GM23338 (cell line): ENCODE results near the gene SORBS1. TPM values are rescaled to one million over a fixed set of nuclear protein-coding genes. Genes with fewer than 3 reads are reported as not detected.

Source experiments
- ATAC-seq: fragments of 200-7000 bp; cut with Tn5 transposase; 3 replicates; pipeline ENCODE4 v1.9.1; 2020
- DNase-seq: peaks from one replicate; pipeline ENCODE4 v3.0.0-alpha.2; 2015; ENCODE audit warnings: low spot score
- H2AFZ ChIP-seq: fragments of 200-600 bp; sonication (generic); 2 replicates; pipeline ENCODE4 v1.8.0; 2016; ENCODE audit warnings: antibody characterized with exemption, mild to moderate bottlenecking, moderate library complexity
- H3F3A ChIP-seq: fragments of 200-600 bp; sonication (generic); replicated peaks from 2 replicates; pipeline ENCODE4 v1.8.0; 2017; ENCODE audit warnings: antibody characterized with exemption, mixed run types, low read depth
- H3K27ac ChIP-seq: fragments of 200-600 bp; sonication (generic); 2 replicates; pipeline ENCODE4 v1.6.1; 2016; ENCODE audit warnings: low read depth
- H3K27me3 ChIP-seq: fragments of 200-600 bp; sonication (generic); 2 replicates; pipeline ENCODE4 v1.8.0; 2016; ENCODE audit warnings: mild to moderate bottlenecking, mixed run types, moderate library complexity; ENCODE audit not compliant: insufficient read depth
- H3K36me3 ChIP-seq: fragments of 200-600 bp; sonication (generic); 2 replicates; pipeline ENCODE4 v1.8.0; 2016; ENCODE audit warnings: mild to moderate bottlenecking; ENCODE audit not compliant: insufficient read depth
- H3K4me1 ChIP-seq: fragments of 200-600 bp; sonication (generic); 2 replicates; pipeline ENCODE4 v1.8.0; 2016; ENCODE audit warnings: mild to moderate bottlenecking, moderate library complexity; ENCODE audit not compliant: insufficient read depth
- H3K4me2 ChIP-seq: fragments of 200-600 bp; sonication (generic); 2 replicates; pipeline ENCODE4 v1.7.1; 2017; ENCODE audit warnings: mixed run types
- H3K4me3 ChIP-seq: fragments of 200-600 bp; sonication (generic); 2 replicates; pipeline ENCODE4 v1.6.1; 2016; ENCODE audit warnings: mixed run types
- H3K79me2 ChIP-seq: fragments of 200-600 bp; sonication (generic); replicated peaks from 2 replicates; pipeline ENCODE4 v1.8.0; 2017; ENCODE audit warnings: mild to moderate bottlenecking; ENCODE audit not compliant: insufficient read depth
- H3K9me2 ChIP-seq: fragments of 200-600 bp; sonication (generic); 2 replicates; pipeline ENCODE4 v1.8.0; 2017; ENCODE audit not compliant: insufficient read depth
- H4K20me1 ChIP-seq: fragments of 200-600 bp; sonication (generic); replicated peaks from 2 replicates; pipeline ENCODE4 v1.8.0; 2017; ENCODE audit warnings: mild to moderate bottlenecking; ENCODE audit not compliant: insufficient read depth
- H3K27ac Mint-ChIP-seq: 2 replicates; pipeline ENCODE4 v1.8.0; 2020; ENCODE audit warnings: inconsistent platforms, mild to moderate bottlenecking, moderate library complexity, mixed read lengths
- H3K27me3 Mint-ChIP-seq: 3 replicates; pipeline ENCODE4 v1.8.0; 2022; ENCODE audit warnings: low read depth, mild to moderate bottlenecking, moderate library complexity, mixed read lengths, inconsistent platforms; ENCODE audit not compliant: insufficient read depth, poor library complexity
- H3K36me3 Mint-ChIP-seq: 3 replicates; pipeline ENCODE4 v1.8.0; 2021; ENCODE audit warnings: low read depth, mild to moderate bottlenecking, inconsistent platforms, moderate library complexity, mixed read lengths
- H3K4me1 Mint-ChIP-seq: 3 replicates; pipeline ENCODE4 v1.8.0; 2020; ENCODE audit warnings: mild to moderate bottlenecking, inconsistent platforms, mixed read lengths
- H3K4me3 Mint-ChIP-seq: 3 replicates; pipeline ENCODE4 v1.8.0; 2021; ENCODE audit warnings: moderate library complexity, mild to moderate bottlenecking, inconsistent platforms, mixed read lengths
- H3K9me3 Mint-ChIP-seq: 3 replicates; pipeline ENCODE4 v1.8.0; 2020; ENCODE audit warnings: moderate library complexity, mild to moderate bottlenecking, inconsistent platforms, mixed read lengths
- CREB1 ChIP-seq: fragments of 250-450 bp; sonication (Bioruptor Pico); IDR thresholded peaks from 2 replicates; pipeline ENCODE4 v1.5.0; 2020; ENCODE audit warnings: low read depth, mild to moderate bottlenecking, moderate library complexity
- EZH2 ChIP-seq: fragments of 200-600 bp; sonication (generic); IDR thresholded peaks from one replicate; pipeline ENCODE4 v1.8.0; 2017; ENCODE audit warnings: antibody characterized with exemption, mild to moderate bottlenecking, low read depth; ENCODE audit not compliant: unreplicated experiment
- EZH2phosphoT487 ChIP-seq: fragments of 200-600 bp; sonication (generic); IDR thresholded peaks from one replicate; pipeline ENCODE4 v1.8.1; 2018; ENCODE audit warnings: antibody characterized with exemption; ENCODE audit not compliant: unreplicated experiment
- JUNB ChIP-seq: IDR thresholded peaks from one replicate; pipeline ENCODE4 v1.6.1; 2016; ENCODE audit warnings: antibody characterized with exemption; ENCODE audit not compliant: unreplicated experiment
- NANOG ChIP-seq: IDR thresholded peaks from 2 replicates; pipeline ENCODE4 v1.6.1; 2016; ENCODE audit warnings: antibody characterized with exemption, borderline replicate concordance
- STAT1 ChIP-seq: IDR thresholded peaks from one replicate; pipeline ENCODE4 v1.6.1; 2016; ENCODE audit warnings: antibody characterized with exemption; ENCODE audit not compliant: unreplicated experiment
- ZNF114 ChIP-seq: fragments of 250-450 bp; sonication (Bioruptor Pico); IDR thresholded peaks from 2 replicates; pipeline ENCODE4 v1.5.0; 2020; ENCODE audit warnings: mild to moderate bottlenecking, moderate library complexity
- ZNF331 ChIP-seq: fragments of 250-450 bp; sonication (Bioruptor Pico); IDR thresholded peaks from 2 replicates; pipeline ENCODE4 v1.5.0; 2020; ENCODE audit warnings: low read depth, mild to moderate bottlenecking, moderate library complexity
- polyA plus RNA-seq: library from polyadenylated mRNA; unstranded; fragments of >200 nt; fragmentation: Nextera tagmentation; extraction: Ambion mirVana; gene quantifications from 2 replicates; pipeline ENCODE4 v1.2.1, GENCODE V29; 2016
- total RNA-seq: library from RNA; depleted of rRNA; stranded (reverse); fragments of >200 nt; shearing (Covaris generic); gene quantifications from 2 replicates; pipeline ENCODE4 v1.2.3, GENCODE V29; 2014
- TF ChIP-seq, protein P1 (sequence below): IDR thresholded peaks from one replicate; pipeline ENCODE4 v1.6.1; 2018; ENCODE audit warnings: antibody characterized with exemption; ENCODE audit not compliant: unreplicated experiment
- TF ChIP-seq, protein P2 (sequence below), 2 experiments: fragments of 200-600 bp in 1 of 2; sonication (generic) in 1 of 2; conservative IDR thresholded peaks; 2 replicates each; pipeline versions ENCODE4 v1.5.1 to v1.6.1; 2016 to 2017; ENCODE audit warnings: antibody characterized with exemption in 2 of 2, low read depth in 2 of 2, mild to moderate bottlenecking in 2 of 2, moderate library complexity in 1 of 2

The SORBS1 gene
- total and polyA plus RNA-seq, 2 experiments from 2014 or later: 47.7 to 51.5 TPM

DNA sequence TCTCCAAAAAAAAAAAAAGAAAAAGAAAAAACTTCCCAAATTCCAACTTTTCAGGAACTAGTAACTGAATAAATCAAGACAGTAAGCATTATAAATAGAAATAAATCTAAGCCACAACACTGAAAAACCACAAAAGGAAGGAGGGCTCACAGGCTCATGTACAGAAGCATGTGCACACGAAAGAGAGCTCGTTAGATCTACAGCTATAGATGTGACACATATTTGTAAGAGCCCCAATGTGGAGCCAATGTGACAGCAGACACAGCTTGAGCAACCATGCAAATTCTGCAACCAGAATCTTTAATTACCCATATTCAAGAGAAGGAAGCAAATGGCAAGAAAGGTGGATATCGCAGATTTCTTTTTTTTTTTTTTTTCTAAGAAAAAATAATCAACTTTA lies 94.7 kb downstream of the SORBS1 start:
- no peaks in the 10 kb centered on the region for H4K20me1 ChIP-seq
- Mint-ChIP-seq H3K36me3 (no peaks in the 10 kb centered on the region), H3K9me3 (no peaks in the 10 kb centered on the region), H3K27me3 (peaks cover 6% of the 10 kb centered on the region), H3K4me1 (peaks cover 72% of the 10 kb centered on the region), H3K27ac (no peak overlapping the region), H3K4me3 (no peak overlapping the region)
- 0 out of 2 replicates have a peak overlapping the region, but pooled peaks have one; percentile 82 for H3K27ac ChIP-seq
- no peak overlapping the region for H3K4me3 ChIP-seq
- no peaks in the 10 kb centered on the region for H3K36me3 ChIP-seq
- ATAC-seq: no peak
- DNase-seq: no peak
- no peak overlapping the region for H2AFZ ChIP-seq
- no peaks in the 10 kb centered on the region for H3K9me2 ChIP-seq
- no peaks in the 10 kb centered on the region; the same call in 1 of the 2 replicates for H3F3A ChIP-seq
- H3K79me2 ChIP-seq: peaks cover 20% of the 10 kb centered on the region
- TF ChIP-seq EZH2: no peak
- TF ChIP-seq NANOG: no peak
- no peak for TF ChIP-seq STAT1
- TF ChIP-seq, protein P1, sequence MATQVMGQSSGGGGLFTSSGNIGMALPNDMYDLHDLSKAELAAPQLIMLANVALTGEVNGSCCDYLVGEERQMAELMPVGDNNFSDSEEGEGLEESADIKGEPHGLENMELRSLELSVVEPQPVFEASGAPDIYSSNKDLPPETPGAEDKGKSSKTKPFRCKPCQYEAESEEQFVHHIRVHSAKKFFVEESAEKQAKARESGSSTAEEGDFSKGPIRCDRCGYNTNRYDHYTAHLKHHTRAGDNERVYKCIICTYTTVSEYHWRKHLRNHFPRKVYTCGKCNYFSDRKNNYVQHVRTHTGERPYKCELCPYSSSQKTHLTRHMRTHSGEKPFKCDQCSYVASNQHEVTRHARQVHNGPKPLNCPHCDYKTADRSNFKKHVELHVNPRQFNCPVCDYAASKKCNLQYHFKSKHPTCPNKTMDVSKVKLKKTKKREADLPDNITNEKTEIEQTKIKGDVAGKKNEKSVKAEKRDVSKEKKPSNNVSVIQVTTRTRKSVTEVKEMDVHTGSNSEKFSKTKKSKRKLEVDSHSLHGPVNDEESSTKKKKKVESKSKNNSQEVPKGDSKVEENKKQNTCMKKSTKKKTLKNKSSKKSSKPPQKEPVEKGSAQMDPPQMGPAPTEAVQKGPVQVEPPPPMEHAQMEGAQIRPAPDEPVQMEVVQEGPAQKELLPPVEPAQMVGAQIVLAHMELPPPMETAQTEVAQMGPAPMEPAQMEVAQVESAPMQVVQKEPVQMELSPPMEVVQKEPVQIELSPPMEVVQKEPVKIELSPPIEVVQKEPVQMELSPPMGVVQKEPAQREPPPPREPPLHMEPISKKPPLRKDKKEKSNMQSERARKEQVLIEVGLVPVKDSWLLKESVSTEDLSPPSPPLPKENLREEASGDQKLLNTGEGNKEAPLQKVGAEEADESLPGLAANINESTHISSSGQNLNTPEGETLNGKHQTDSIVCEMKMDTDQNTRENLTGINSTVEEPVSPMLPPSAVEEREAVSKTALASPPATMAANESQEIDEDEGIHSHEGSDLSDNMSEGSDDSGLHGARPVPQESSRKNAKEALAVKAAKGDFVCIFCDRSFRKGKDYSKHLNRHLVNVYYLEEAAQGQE: no peak
- TF ChIP-seq ZNF114 (CRISPR knock-in tag): no peak
- H3K4me2 ChIP-seq: peak overlapping the region; percentile 53; the same call in 1 of the 2 replicates
- peaks cover 68% of the 10 kb centered on the region for H3K4me1 ChIP-seq
- no peaks in the 10 kb centered on the region for H3K27me3 ChIP-seq

DNA sequence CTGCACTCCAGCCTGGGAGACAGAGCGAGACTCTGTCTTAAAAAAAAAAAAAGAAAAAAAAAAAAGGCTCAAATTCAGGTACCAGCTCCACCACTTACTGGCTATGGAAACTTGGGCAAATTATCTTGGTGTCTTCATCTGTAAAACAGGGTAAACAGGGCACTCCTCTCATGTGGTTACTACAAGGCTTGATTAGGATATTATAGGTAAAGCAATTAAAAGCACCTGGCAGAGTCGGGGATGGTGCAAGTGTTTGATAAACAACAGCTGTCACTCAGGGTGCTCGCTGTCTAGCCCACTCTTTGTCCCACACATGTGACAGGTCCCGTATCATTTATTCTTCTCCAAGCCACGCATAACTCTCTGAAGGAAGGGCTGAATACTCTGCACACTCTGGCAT lies 96.9 kb downstream of the SORBS1 start:
- Histone ChIP-seq H3K27me3 (no peaks in the 10 kb centered on the region), H3K9me2 (no peaks in the 10 kb centered on the region), H3K4me1 (peaks cover 65% of the 10 kb centered on the region), H3K27ac (no peak overlapping the region), H3K4me2 (no peak overlapping the region), H3F3A (no peaks in the 10 kb centered on the region; the same call in 1 of the 2 replicates), H3K36me3 (no peaks in the 10 kb centered on the region), H3K79me2 (peaks cover 19% of the 10 kb centered on the region), H4K20me1 (no peaks in the 10 kb centered on the region), H3K4me3 (no peak overlapping the region), H2AFZ (no peak overlapping the region)
- Mint-ChIP-seq H3K4me1 (peaks cover 68% of the 10 kb centered on the region), H3K4me3 (no peak overlapping the region), H3K27me3 (peaks cover 6% of the 10 kb centered on the region), H3K36me3 (no peaks in the 10 kb centered on the region), H3K27ac (peak overlapping the region; percentile 43; the same call in 1 of the 2 replicates), H3K9me3 (no peaks in the 10 kb centered on the region)
- no peak for TF ChIP-seq EZH2phosphoT487
- no peak for TF ChIP-seq ZNF331
- TF ChIP-seq JUNB: no peak
- no peak for TF ChIP-seq CREB1 (CRISPR knock-in tag)
- TF ChIP-seq, protein P2, sequence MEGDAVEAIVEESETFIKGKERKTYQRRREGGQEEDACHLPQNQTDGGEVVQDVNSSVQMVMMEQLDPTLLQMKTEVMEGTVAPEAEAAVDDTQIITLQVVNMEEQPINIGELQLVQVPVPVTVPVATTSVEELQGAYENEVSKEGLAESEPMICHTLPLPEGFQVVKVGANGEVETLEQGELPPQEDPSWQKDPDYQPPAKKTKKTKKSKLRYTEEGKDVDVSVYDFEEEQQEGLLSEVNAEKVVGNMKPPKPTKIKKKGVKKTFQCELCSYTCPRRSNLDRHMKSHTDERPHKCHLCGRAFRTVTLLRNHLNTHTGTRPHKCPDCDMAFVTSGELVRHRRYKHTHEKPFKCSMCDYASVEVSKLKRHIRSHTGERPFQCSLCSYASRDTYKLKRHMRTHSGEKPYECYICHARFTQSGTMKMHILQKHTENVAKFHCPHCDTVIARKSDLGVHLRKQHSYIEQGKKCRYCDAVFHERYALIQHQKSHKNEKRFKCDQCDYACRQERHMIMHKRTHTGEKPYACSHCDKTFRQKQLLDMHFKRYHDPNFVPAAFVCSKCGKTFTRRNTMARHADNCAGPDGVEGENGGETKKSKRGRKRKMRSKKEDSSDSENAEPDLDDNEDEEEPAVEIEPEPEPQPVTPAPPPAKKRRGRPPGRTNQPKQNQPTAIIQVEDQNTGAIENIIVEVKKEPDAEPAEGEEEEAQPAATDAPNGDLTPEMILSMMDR (conservative IDR thresholded peaks at IDR 0.05; ENCODE audit: low read depth in 2 of 2): no peak
- no peak for ATAC-seq
- DNase-seq: no peak
